ENCODE data around the gene EPS8L3. TPM values are rescaled to one million over a fixed set of nuclear protein-coding genes. Genes with fewer than 3 reads are reported as not detected.

The EPS8L3 gene
- total and polyA plus RNA-seq, 4 donors, result 0.09 to 0.38 (median 0.15) TPM; not detected in 1

- TF ChIP-seq, protein P1, sequence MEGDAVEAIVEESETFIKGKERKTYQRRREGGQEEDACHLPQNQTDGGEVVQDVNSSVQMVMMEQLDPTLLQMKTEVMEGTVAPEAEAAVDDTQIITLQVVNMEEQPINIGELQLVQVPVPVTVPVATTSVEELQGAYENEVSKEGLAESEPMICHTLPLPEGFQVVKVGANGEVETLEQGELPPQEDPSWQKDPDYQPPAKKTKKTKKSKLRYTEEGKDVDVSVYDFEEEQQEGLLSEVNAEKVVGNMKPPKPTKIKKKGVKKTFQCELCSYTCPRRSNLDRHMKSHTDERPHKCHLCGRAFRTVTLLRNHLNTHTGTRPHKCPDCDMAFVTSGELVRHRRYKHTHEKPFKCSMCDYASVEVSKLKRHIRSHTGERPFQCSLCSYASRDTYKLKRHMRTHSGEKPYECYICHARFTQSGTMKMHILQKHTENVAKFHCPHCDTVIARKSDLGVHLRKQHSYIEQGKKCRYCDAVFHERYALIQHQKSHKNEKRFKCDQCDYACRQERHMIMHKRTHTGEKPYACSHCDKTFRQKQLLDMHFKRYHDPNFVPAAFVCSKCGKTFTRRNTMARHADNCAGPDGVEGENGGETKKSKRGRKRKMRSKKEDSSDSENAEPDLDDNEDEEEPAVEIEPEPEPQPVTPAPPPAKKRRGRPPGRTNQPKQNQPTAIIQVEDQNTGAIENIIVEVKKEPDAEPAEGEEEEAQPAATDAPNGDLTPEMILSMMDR (IDR thresholded peaks at IDR 0.05; ENCODE audit: low read depth, low read length, missing input control), result peak; percentile 97
- TF ChIP-seq EGR1 (IDR thresholded peaks at IDR 0.05; ENCODE audit: low read depth in 2 of 2), result no peak
- no peak for TF ChIP-seq HNF4G (IDR thresholded peaks at IDR 0.05)
- TF ChIP-seq NR2F2 (IDR thresholded peaks at IDR 0.05), result no peak
- TF ChIP-seq FOXA2 (IDR thresholded peaks at IDR 0.05), result no peak
- no peak for TF ChIP-seq JUND (IDR thresholded peaks at IDR 0.05)
Measured at GRCh38 chr1:109776911-109777310, 13.2 kb upstream of the EPS8L3 start (continued).

- TF ChIP-seq, protein P2, sequence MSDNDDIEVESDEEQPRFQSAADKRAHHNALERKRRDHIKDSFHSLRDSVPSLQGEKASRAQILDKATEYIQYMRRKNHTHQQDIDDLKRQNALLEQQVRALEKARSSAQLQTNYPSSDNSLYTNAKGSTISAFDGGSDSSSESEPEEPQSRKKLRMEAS (IDR thresholded peaks at IDR 0.05), result no peak
- no peak for TF ChIP-seq FOXA1 (IDR thresholded peaks at IDR 0.05)
- Histone ChIP-seq H3K4me3 (ENCODE audit: low read depth in 1 of 3, low read length in 3 of 3) (no peak overlapping the region), H3K27ac (ENCODE audit: low read depth in 1 of 2, low read length in 2 of 2) (no peak overlapping the region), H3K9me3 (ENCODE audit: control insufficient read depth in 4 of 4, low read length in 3 of 4) (peaks cover 0 to 5% (median 0%) of the 10 kb centered on the region in 4 donors), H3K4me1 (ENCODE audit: control insufficient read depth in 4 of 4, insufficient read depth in 4 of 4, low read length in 3 of 4) (peaks cover 0 to 6% (median 0%) of the 10 kb centered on the region in 4 donors), H3K27me3 (ENCODE audit: control insufficient read depth in 4 of 4, insufficient read depth in 4 of 4, low read length in 3 of 4) (no peaks in the 10 kb centered on the region), H3K36me3 (ENCODE audit: control insufficient read depth in 4 of 4, insufficient read depth in 3 of 4, low read depth in 1 of 4, low read length in 3 of 4) (no peaks in the 10 kb centered on the region), H3K9ac (ENCODE audit: low read depth in 1 of 2, low read length in 2 of 2) (no peak overlapping the region)
- WGBS, result 85% methylated on average over 6 of the region's 6 CpGs
- no peak for DNase-seq (ENCODE audit: low spot score)
Measured at GRCh38 chr1:109776206-109776835, 12.6 kb upstream of the EPS8L3 start.

DNA sequence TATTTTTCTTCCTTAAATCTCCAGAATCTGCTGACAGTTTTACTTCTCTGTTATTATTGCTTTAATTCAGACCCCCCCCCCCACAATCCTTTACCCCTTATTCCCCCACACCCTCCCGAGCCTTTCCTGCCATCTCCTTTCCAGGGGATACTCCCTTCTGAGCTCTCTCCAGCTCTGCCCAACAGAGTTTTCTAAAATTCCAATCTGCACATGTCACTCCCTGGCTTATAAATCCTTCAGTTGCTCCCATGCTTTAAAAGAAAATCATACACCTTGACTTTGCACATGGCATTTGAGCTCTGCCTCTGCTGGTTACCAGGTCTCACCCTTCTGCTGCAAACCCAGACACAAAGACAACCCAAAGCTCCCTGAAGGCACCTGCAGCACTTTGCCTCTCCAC, 11.7 kb upstream of the EPS8L3 start:
- Histone ChIP-seq H3K36me3 (ENCODE audit: control insufficient read depth in 4 of 4, insufficient read depth in 3 of 4, low read depth in 1 of 4, low read length in 3 of 4) (no peaks in the 10 kb centered on the region), H3K4me1 (ENCODE audit: control insufficient read depth in 4 of 4, insufficient read depth in 4 of 4, low read length in 3 of 4) (peaks cover 0 to 6% (median 0%) of the 10 kb centered on the region in 4 donors), H3K9ac (ENCODE audit: low read depth in 1 of 2, low read length in 2 of 2) (no peak overlapping the region), H3K27me3 (ENCODE audit: control insufficient read depth in 4 of 4, insufficient read depth in 4 of 4, low read length in 3 of 4) (no peaks in the 10 kb centered on the region), H3K9me3 (ENCODE audit: control insufficient read depth in 4 of 4, low read length in 3 of 4) (no peaks in the 10 kb centered on the region), H3K27ac (ENCODE audit: low read depth in 1 of 2, low read length in 2 of 2) (no peak overlapping the region), H3K4me3 (ENCODE audit: low read depth in 1 of 3, low read length in 3 of 3) (no peak overlapping the region)
- WGBS, result 56% methylated on average over 1 of the region's 1 CpG
- no peak for TF ChIP-seq SP1 (IDR thresholded peaks at IDR 0.05)
- TF ChIP-seq EGR1 (IDR thresholded peaks at IDR 0.05; ENCODE audit: low read depth in 2 of 2), result no peak
- TF ChIP-seq FOXA1 (IDR thresholded peaks at IDR 0.05), result no peak
- DNase-seq (ENCODE audit: low spot score), result no peak

DNA sequence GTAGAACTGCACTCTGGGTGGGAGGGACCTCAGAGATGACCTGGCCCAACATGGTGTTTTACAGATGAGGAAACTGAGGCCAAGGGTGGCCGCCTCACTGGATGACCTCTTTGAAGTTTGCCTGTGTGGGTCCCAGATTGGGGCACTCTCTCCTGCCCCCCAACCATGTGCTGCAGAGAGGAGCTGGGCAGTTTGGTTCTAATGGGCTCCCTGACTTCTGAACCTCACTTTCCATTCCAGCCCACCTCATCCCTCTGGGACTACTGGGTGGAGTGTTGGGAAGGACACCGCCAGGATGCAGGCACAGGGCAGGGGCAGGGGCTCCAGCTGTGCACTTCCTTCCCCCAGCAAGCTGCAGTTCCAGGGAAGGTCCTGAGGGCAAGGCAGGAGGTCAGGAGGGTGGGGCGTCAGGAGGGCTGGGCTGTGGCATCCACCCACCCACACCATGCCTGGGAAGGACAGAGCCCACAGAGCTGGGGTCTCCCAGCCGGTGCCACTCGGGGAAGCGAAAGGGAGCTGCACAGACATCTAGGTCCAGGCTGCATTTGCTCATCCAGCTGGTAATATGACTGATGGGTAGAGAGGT, 10.3 kb upstream of the EPS8L3 start:
- Histone ChIP-seq H3K4me1 (ENCODE audit: control insufficient read depth in 4 of 4, insufficient read depth in 4 of 4, low read length in 3 of 4) (peaks cover 0 to 6% (median 0%) of the 10 kb centered on the region in 4 donors), H3K27ac (ENCODE audit: low read depth in 1 of 2, low read length in 2 of 2) (no peak overlapping the region), H3K9me3 (ENCODE audit: control insufficient read depth in 4 of 4, low read length in 3 of 4) (no peaks in the 10 kb centered on the region), H3K27me3 (ENCODE audit: control insufficient read depth in 4 of 4, insufficient read depth in 4 of 4, low read length in 3 of 4) (no peaks in the 10 kb centered on the region), H3K9ac (ENCODE audit: low read depth in 1 of 2, low read length in 2 of 2) (no peak overlapping the region), H3K36me3 (ENCODE audit: control insufficient read depth in 4 of 4, insufficient read depth in 3 of 4, low read depth in 1 of 4, low read length in 3 of 4) (no peaks in the 10 kb centered on the region), H3K4me3 (ENCODE audit: low read depth in 1 of 3, low read length in 3 of 3) (no peak overlapping the region)
- no peak for DNase-seq (ENCODE audit: low spot score)
- WGBS, result 49% methylated on average over 6 of the region's 6 CpGs
- TF ChIP-seq JUND (IDR thresholded peaks at IDR 0.05) (no peak), GABPA (IDR thresholded peaks at IDR 0.05 in 1 of 2, conservative IDR thresholded peaks at IDR 0.05 in 1 of 2) (no peak), YY1 (IDR thresholded peaks at IDR 0.05) (no peak), HNF4G (IDR thresholded peaks at IDR 0.05) (no peak)

All from liver (tissue), 9 donors.